ENCODE measurements around the gene IFI44L.

The IFI44L gene

GRCh38 chr1:78641558-78641957, 21.3 kb downstream of the IFI44L start:
- no peak for DNase-seq (ENCODE audit: low spot score)

DNA sequence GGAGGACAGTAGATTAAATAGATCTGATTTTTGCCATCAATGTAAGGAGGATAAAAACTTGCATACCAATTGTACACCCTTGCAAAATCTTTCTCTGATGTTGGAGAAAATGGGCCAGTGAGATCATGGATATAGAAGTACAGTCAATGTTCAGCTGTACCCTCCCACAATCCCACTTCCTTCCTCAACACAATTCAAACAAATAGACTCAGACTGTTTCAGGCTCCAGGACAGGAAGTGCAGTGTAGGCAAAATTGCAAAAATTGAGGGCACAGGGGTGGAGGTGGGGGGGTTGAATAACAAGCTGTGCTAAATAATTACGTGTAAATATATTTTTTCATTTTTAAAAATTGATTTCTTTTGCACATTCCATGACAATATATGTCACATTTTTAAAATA, 25.5 kb downstream of the IFI44L start:
- DNase-seq (ENCODE audit: low spot score): no peak

GRCh38 chr1:78647238-78647637, 27.0 kb downstream of the IFI44L start:
- no peak for DNase-seq (ENCODE audit: low spot score)

DNA sequence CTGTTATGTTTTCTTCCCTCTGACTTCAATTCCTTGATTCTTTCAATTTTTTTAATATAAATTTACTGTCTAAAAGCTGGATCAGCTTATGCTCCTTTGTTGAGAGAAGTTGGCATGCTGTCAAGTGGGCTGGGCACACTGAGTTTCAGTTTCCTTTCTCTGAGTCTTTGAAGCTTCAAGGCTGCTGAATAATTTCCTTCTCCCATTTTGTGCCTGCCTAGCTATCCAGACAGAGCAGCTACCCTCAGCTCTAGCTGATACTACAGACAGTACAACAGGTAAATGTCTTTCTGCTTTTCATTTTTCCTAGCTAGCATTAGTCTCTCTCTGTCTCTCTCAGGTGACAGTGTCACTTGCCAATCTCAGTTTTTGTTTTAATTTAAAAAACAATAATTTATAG, 29.4 kb downstream of the IFI44L start, which contains the start of gene IFI44:
Gene IFI44, plus strand, starts transcription at position 204 of the 400 bp plus-strand sequence. CDS start 365 bp downstream, outside the sequence.
- no peak for DNase-seq (ENCODE audit: low spot score)

GRCh38 chr1:78650114-78650660, 29.9 kb downstream of the IFI44L start:
- no peak for DNase-seq (ENCODE audit: low spot score)

DNA sequence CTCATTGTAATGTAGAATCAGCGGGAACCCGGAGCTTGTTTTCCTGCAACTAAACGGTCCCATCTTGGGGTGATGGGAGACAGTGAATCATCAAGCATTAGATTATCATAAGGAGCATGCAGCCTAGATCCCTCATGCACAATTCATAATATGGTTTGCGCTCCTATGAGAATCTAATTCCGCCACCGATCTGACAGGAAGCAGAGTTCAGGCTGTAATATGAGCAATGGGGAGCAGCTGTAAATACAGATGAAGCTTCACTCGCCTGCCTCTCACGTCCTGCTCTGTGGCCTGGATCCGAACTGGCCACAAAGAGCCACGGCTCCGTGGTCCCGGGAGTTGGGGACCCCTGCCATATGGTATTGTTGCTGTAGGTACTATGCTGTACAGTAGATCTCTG, 31.0 kb downstream of the IFI44L start:
- no peak for DNase-seq (ENCODE audit: low spot score)

DNA sequence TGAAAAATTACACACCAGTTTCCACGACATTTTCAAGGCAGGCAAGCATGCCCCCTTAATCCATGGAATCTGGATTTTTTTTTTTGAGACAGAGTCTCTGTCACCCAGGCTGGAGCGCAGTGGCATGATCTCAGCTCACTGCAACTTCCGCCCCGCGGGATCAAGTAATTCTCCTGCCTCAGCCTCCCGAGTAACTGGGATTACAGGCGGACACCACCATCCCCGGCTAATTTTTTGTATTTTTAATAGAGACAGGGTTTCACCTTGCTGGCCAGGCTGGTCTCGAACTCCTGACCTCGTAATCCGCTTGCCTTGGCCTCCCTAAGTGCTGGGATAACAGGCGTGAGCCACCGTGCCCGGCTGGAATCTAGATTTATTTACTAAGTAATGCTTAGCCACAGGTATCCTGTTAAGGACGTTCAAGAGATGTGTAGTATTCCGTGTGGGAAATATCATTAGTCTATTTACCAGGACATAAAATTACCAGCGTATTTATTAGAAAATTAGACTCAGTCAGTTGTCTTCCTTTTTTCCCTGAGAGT, 31.8 kb downstream of the IFI44L start:
- DNase-seq (ENCODE audit: low spot score): no peak

DNA sequence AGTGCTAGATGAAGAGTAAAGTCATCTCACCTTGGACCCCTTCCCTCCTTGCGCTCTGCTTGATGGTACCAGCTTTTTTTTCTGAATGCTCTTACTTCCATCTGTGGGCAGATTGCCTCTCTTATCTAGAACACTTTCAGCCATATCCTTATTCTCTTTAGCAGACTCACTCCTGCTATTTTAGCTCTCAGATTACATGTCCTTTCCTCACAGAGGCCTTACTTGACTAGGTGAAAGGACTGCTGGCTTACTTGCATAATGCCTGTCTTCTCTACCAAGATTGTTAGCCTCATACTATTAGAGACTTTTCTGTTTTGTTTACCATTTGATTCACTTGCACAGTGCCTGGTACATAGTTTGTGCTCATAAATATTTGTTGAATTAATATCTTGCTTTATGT, 38.7 kb downstream of the IFI44L start:
- no peak for DNase-seq (ENCODE audit: low spot score)

DNA sequence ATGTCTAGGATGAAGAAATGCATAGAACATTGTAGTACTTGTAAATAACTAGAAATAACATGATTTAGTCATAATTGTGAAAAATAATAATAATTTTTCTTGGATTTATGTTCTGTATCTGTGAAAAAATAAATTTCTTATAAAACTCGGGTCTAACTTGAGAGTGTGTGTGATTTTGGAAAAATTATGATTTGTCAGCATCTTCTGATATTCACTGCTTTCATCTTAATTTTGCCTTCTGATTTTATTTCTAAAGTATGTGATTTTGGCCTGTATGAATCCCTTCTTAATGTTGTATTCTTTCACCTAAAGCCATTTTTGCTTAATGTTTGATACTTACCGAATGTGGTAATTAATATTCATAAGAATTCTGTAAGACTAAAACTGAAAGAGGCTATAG, 43.7 kb downstream of the IFI44L start:
- no peak for DNase-seq (ENCODE audit: low spot score)

DNA sequence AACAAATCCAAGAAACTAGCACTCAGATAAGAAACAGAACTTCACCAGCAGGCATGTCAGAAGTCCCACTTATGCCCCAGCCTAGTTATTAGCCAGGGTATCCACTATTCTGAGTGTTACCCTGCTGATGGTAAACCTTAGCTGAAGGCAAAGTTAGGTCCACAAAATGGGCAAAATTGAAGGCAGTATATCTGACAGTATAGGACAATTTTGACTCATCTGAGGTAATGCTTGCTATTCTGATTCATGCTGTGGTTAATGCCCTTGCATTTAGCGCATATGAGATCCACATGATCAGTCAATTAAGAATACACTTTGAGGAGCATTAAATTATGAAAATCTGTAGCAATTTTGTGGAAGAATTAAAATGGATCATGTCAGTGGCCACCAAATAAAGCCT, 44.5 kb downstream of the IFI44L start:
- no peak for DNase-seq (ENCODE audit: low spot score)

DNA sequence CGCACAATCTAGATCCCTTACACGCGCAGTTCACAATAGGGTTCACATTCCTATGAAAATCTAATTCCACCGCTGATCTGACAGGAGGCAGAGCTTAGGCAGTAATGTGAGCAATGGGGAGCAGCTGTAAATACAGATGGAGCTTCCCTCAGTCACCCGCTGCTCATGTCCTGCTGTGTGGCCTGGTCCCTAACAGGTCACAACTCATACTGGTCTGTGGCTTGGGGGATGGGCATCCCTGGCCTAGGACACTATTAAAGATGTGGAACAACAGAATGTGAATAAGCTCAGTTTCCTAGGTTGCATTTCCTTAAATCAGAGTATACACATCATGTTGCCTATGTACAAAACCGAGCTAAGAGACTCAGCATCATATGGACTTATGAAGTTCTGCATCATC, 45.6 kb downstream of the IFI44L start:
- no peak for DNase-seq (ENCODE audit: low spot score)

GRCh38 chr1:78667939-78668338, 47.7 kb downstream of the IFI44L start:
- no peak for DNase-seq (ENCODE audit: low spot score)

DNA sequence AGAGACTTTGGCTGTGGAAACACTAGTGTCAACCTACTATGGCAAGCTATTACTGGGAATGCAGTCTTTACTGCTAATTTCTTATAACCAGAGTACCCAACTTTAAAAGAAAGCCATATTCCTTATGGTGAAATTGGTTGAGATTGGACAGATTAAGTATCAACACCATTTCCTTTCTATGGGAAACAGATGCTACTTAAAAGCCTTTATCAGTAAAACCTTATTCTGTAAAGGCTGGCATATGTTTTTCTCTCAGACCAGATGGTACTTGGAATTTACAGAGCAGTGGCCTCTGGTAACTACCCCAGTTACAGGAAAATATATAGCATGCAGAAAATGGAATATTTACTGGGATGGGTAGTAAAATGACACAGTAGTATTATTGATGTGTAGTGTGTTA, 48.2 kb downstream of the IFI44L start:
- no peak for DNase-seq (ENCODE audit: low spot score)

- DNase-seq (ENCODE audit: low spot score): no peak
These were observed 52.2 kb downstream of the IFI44L start for GRCh38 chr1:78672428-78672827.

DNA sequence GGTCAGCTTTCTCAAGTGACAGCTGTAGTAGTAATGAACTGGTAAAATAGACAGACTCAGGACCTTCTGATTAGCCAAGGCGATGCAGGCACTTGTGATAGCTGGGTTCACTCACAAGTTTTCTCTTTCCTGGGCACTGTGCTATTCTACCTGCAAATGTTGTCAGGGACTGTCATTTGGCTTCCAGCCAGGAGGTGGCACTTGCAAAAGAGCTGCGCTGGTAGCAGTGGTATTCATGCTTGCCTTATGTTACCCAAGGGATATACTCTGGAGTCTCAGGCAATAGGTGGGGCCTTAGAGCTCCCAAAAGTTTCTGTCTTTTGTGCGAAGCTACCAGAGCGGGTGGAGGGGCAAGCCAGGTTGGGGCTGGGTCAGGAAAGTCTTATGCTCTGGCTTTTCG, 52.9 kb downstream of the IFI44L start:
- no peak for DNase-seq (ENCODE audit: low spot score)

GRCh38 chr1:78676347-78676982, 56.2 kb downstream of the IFI44L start:
- DNase-seq (ENCODE audit: low spot score): no peak

DNA sequence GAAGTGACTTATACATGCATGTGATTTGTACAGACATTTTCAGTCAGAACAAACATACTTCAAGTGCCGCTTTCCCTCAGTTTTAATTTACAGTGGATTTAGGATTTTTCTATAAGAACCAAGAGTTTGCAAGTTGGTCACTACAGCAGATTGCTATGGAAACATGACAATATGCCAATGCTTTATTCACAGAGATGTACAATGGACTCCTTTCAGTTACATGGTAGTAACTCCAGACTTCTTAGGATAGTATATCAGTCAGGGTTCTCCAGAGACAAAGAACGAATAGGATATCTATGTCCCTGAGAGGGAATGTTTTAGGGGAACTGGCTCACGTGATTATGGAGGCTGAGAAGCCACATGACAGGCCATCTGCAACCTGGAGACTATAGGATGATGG, 56.7 kb downstream of the IFI44L start:
- DNase-seq (ENCODE audit: low spot score): no peak

- DNase-seq (ENCODE audit: low spot score): no peak
These were observed 57.5 kb downstream of the IFI44L start for GRCh38 chr1:78677788-78678187.

DNA sequence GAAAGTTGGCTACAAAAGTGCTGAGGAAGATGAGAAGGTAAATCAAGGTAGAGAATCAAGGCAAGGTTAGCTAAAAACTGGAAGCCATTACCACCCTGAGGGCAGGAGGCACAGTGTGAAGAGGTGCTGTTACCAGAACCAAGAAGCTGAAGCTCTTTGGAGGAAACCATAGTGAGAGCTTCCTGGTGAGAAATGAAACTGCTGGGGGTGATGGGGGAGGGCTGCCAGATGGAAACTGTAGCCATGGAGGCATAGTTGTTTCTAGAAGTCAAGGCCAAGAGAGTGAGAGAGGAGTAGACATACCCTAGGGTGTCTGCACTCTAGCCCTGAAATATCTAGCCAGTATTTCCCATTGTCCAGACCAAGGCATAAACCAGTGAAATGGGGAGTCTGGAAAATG, 58.1 kb downstream of the IFI44L start:
- no peak for DNase-seq (ENCODE audit: low spot score)

- no peak for DNase-seq (ENCODE audit: low spot score)
These were observed 61.0 kb downstream of the IFI44L start for GRCh38 chr1:78681265-78681664.

GRCh38 chr1:78682496-78682895, 62.2 kb downstream of the IFI44L start:
- DNase-seq (ENCODE audit: low spot score): no peak

DNA sequence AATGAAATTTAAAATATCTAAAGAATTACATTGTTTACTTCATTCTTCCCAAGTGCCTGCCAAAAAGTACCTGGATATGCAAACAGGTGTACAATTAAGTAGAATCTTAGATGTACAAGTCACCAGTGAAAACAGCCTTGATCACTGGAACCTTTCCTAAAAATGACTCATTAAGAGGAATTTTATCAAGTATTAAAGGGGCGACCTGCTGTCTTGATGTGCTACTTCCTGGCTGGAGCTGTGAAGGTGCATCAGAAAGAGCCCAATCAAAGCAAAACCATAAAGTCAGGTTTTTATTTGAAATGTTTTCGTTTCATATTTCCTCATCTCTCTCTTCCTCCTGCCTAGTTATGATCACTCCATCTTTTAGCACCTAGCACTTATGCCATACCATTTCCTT, 62.8 kb downstream of the IFI44L start:
- DNase-seq (ENCODE audit: low spot score): no peak

DNA sequence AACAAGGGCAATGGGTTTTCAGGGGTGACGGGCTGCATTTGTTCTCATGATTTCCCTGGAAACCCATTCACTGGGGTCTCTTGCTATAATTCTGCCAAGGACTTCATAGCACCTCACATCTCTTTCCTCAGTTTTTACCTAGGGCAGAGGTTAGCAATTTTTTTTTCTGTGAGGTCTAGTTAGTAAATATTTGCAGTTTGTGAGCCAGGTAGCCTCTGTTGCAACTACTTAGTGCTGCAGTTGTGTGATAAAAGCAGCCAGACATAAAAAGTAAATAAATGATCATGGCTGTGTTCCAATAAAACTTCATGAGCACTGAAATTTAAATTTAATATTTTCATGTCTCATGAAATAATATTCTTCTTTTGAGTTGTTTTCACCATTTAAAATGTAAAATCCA, 67.1 kb downstream of the IFI44L start:
- DNase-seq (ENCODE audit: low spot score): no peak

DNA sequence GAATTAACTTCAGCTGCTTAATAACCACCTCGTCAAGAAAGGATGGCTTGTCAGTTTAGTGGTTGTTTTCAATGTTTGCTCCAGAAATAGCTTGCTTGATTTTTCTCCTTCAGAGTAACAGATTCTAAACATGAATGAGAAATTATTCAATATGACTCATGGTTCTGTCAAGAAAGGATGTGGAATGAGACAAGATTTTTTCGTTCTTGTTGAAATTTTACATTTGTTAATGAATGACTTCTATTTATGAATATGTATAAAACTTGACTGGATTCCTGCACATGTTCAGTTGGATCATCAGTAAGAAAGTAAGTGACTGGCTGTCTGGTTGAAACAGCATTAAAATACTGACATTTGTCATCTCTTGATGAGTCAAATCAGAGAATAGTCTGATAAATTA, 67.7 kb downstream of the IFI44L start:
- DNase-seq (ENCODE audit: low spot score): no peak
